ENCODE measurements around the gene COX5A. TPM values are rescaled to one million over a fixed set of nuclear protein-coding genes. Genes with fewer than 3 reads are reported as not detected.
A peak's percentile ranks its signal among the peaks of the same experiment; 100 is the strongest.
"Not testable (repeated sequence)": the region's sequence is repeated elsewhere in the genome, so short reads cannot be mapped to it uniquely, and the experiment has no call there.

The COX5A gene
- total and polyA plus RNA-seq, 5 donors from 2014 or later: 91.8 to 512 (median 426) TPM

GRCh38 chr15:74896316-74896715, 41.6 kb downstream of the COX5A start:
- H3K4me3 ChIP-seq (ENCODE audit: low read depth, low read length): no peak overlapping the region
- ATAC-seq (ENCODE audit: low read depth in 2 of 2) (no peak), DNase-seq (no peak)
- Mint-ChIP-seq H3K4me1 (peaks cover 8 to 64% (median 20%) of the 10 kb centered on the region in 4 donors), H3K27ac (peak overlapping the region in 1 of 3 donors; percentile 82), H3K36me3 (peaks cover 29% of the 10 kb centered on the region), H3K9me3 (no peaks in the 10 kb centered on the region), H3K4me3 (no peak overlapping the region), H3K27me3 (no peaks in the 10 kb centered on the region)
- H3K27ac ChIP-seq (ENCODE audit: insufficient read depth, low read length, poor library complexity, severe bottlenecking): peak overlapping the region; percentile 52
- peaks cover 39% of the 10 kb centered on the region for H3K36me3 ChIP-seq (ENCODE audit: control insufficient read depth, insufficient read depth, low read length)
- H3K9me3 ChIP-seq (ENCODE audit: control insufficient read depth in 2 of 2, low read length in 2 of 2): no peaks in the 10 kb centered on the region
- no peaks in the 10 kb centered on the region for H3K27me3 ChIP-seq (ENCODE audit: control insufficient read depth, insufficient read depth, low read length)
- peaks cover 35% of the 10 kb centered on the region for H3K4me1 ChIP-seq (ENCODE audit: control insufficient read depth, insufficient read depth, low read length, poor library complexity, severe bottlenecking)

- Histone ChIP-seq H3K9me3 (ENCODE audit: control insufficient read depth in 2 of 2, low read length in 2 of 2) (no peaks in the 10 kb centered on the region), H3K4me3 (ENCODE audit: low read depth, low read length) (no peak overlapping the region), H3K36me3 (ENCODE audit: control insufficient read depth, insufficient read depth, low read length) (peaks cover 39% of the 10 kb centered on the region), H3K27ac (ENCODE audit: insufficient read depth, low read length, poor library complexity, severe bottlenecking) (peak overlapping the region; percentile 52), H3K4me1 (ENCODE audit: control insufficient read depth, insufficient read depth, low read length, poor library complexity, severe bottlenecking) (peaks cover 35% of the 10 kb centered on the region), H3K27me3 (ENCODE audit: control insufficient read depth, insufficient read depth, low read length) (no peaks in the 10 kb centered on the region)
- DNase-seq (no peak), ATAC-seq (ENCODE audit: low read depth in 2 of 2) (no peak)
- peaks cover 28% of the 10 kb centered on the region for H3K36me3 Mint-ChIP-seq
- peaks cover 8 to 64% (median 23%) of the 10 kb centered on the region in 4 donors for H3K4me1 Mint-ChIP-seq
- H3K9me3 Mint-ChIP-seq: no peaks in the 10 kb centered on the region
- H3K27me3 Mint-ChIP-seq: no peaks in the 10 kb centered on the region
- peak overlapping the region; percentile 46 to 75 (median 63) for H3K27ac Mint-ChIP-seq
- H3K4me3 Mint-ChIP-seq: peak overlapping the region in 1 of 4 donors; percentile 54
These were observed 42.0 kb downstream of the COX5A start for GRCh38 chr15:74895830-74896229.

DNA sequence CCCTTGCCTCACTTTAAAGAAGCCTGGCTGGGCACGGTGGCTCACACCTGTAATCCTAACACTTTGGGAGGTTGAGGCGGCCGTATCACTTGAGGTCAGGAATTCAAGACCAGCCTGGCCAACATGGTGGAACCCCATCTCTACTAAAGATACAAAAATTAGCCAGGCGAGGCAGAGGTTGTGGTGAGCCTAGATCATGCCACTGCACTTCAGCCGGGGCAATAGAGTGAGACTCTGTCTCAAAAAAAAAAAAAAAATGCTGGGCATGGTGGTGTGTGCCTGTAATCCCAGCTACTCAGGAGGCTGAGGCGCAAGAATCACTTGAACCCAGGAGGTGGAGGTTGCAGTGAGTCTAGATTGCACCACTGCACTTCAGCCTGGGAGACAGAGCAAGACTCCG, 43.5 kb downstream of the COX5A start:
- H3K4me3 ChIP-seq (ENCODE audit: low read depth, low read length); H3K9me3 ChIP-seq (ENCODE audit: control insufficient read depth in 2 of 2, low read length in 2 of 2); H3K9me3 Mint-ChIP-seq; H3K27me3 ChIP-seq (ENCODE audit: control insufficient read depth, insufficient read depth, low read length); ATAC-seq (ENCODE audit: low read depth in 2 of 2); DNase-seq; H3K27me3 Mint-ChIP-seq: not testable (repeated sequence)
- Mint-ChIP-seq H3K4me1 (peaks cover 18 to 71% (median 32%) of the 10 kb centered on the region in 4 donors), H3K36me3 (peaks cover 25% of the 10 kb centered on the region), H3K4me3 (peak overlapping the region in 2 of 4 donors; percentile 16 to 84), H3K27ac (peak overlapping the region in 1 of 3 donors; percentile 92)
- Histone ChIP-seq H3K4me1 (ENCODE audit: control insufficient read depth, insufficient read depth, low read length, poor library complexity, severe bottlenecking) (peaks cover 48% of the 10 kb centered on the region), H3K27ac (ENCODE audit: insufficient read depth, low read length, poor library complexity, severe bottlenecking) (peak overlapping the region; percentile 65), H3K36me3 (ENCODE audit: control insufficient read depth, insufficient read depth, low read length) (peaks cover 28% of the 10 kb centered on the region)

DNA sequence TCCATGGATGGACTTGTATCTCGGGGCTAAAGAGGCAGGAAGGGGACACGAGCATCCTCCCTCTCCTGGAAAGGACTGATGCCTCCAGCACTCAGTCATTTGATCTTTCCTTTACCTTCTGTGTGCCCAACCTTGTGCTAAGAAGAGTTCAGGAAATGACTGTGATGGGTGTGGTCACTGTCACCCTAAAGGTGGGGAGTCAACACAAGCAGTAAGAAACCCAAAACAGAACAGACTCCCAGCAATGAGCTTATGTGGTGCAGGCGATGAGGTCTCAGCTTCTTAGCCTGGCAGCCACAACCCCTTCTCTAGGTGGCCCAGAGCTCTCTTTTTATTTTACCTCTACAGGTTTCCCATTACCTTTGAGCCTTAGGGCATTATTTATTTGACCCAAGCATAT, 44.2 kb downstream of the COX5A start:
- no peaks in the 10 kb centered on the region for H3K27me3 ChIP-seq (ENCODE audit: control insufficient read depth, insufficient read depth, low read length)
- DNase-seq (peak; percentile 15 to 95 (median 76)), ATAC-seq (ENCODE audit: low read depth in 2 of 2) (peak; percentile 78)
- no peaks in the 10 kb centered on the region for H3K9me3 Mint-ChIP-seq
- peak overlapping the region; percentile 84 to 93 (median 88) for H3K4me3 Mint-ChIP-seq
- peaks cover 25% of the 10 kb centered on the region for H3K36me3 Mint-ChIP-seq
- peak overlapping the region; percentile 92 to 100 (median 100) for H3K27ac Mint-ChIP-seq
- peaks cover 19 to 74% (median 36%) of the 10 kb centered on the region in 4 donors for H3K4me1 Mint-ChIP-seq
- peak overlapping the region; percentile 65 for H3K27ac ChIP-seq (ENCODE audit: insufficient read depth, low read length, poor library complexity, severe bottlenecking)
- H3K4me3 ChIP-seq (ENCODE audit: low read depth, low read length): peak overlapping the region; percentile 58
- no peaks in the 10 kb centered on the region for H3K9me3 ChIP-seq (ENCODE audit: control insufficient read depth in 2 of 2, low read length in 2 of 2)
- H3K36me3 ChIP-seq (ENCODE audit: control insufficient read depth, insufficient read depth, low read length): peaks cover 22% of the 10 kb centered on the region
- peaks cover 54% of the 10 kb centered on the region for H3K4me1 ChIP-seq (ENCODE audit: control insufficient read depth, insufficient read depth, low read length, poor library complexity, severe bottlenecking)
- H3K27me3 Mint-ChIP-seq: peaks cover 4% of the 10 kb centered on the region

DNA sequence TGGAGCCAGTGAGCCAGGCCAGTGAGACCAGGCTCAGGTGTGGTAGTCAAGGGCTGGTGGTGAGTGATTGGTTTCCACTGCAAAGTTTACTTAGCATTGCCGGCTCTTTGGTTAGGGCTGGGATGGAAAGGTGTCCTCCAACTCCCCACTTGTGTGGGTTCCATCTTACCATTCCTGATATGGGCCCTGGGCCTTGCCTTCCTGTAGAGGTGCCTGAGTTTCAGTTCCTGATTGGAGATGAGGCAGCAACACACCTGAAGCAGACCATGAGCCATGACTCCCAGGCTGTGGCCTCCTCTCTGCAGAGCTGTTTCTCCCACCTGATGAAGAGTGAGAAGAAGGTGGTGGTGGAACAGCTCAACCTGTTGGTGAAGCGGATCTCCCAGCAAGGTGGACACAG, 44.9 kb downstream of the COX5A start:
- peaks cover 55% of the 10 kb centered on the region for H3K4me1 ChIP-seq (ENCODE audit: control insufficient read depth, insufficient read depth, low read length, poor library complexity, severe bottlenecking)
- Mint-ChIP-seq H3K27me3 (peaks cover 4% of the 10 kb centered on the region), H3K4me3 (peak overlapping the region; percentile 84 to 93 (median 88)), H3K27ac (peak overlapping the region; percentile 92 to 100 (median 100)), H3K36me3 (peaks cover 25% of the 10 kb centered on the region), H3K9me3 (no peaks in the 10 kb centered on the region), H3K4me1 (peaks cover 19 to 75% (median 36%) of the 10 kb centered on the region in 4 donors)
- no peak for ATAC-seq (ENCODE audit: low read depth in 2 of 2)
- H3K36me3 ChIP-seq (ENCODE audit: control insufficient read depth, insufficient read depth, low read length): peaks cover 19% of the 10 kb centered on the region
- DNase-seq: no peak
- peak overlapping the region; percentile 65 for H3K27ac ChIP-seq (ENCODE audit: insufficient read depth, low read length, poor library complexity, severe bottlenecking)
- peak overlapping the region; percentile 58 for H3K4me3 ChIP-seq (ENCODE audit: low read depth, low read length)
- no peaks in the 10 kb centered on the region for H3K9me3 ChIP-seq (ENCODE audit: control insufficient read depth in 2 of 2, low read length in 2 of 2)
- no peaks in the 10 kb centered on the region for H3K27me3 ChIP-seq (ENCODE audit: control insufficient read depth, insufficient read depth, low read length)

- H3K4me1 Mint-ChIP-seq: peaks cover 19 to 70% (median 36%) of the 10 kb centered on the region in 4 donors
- no peaks in the 10 kb centered on the region for H3K9me3 Mint-ChIP-seq
- H3K36me3 Mint-ChIP-seq: peaks cover 25% of the 10 kb centered on the region
- Histone ChIP-seq H3K9me3 (ENCODE audit: control insufficient read depth in 2 of 2, low read length in 2 of 2) (no peaks in the 10 kb centered on the region), H3K4me3 (ENCODE audit: low read depth, low read length) (no peak overlapping the region), H3K27me3 (ENCODE audit: control insufficient read depth, insufficient read depth, low read length) (no peaks in the 10 kb centered on the region), H3K4me1 (ENCODE audit: control insufficient read depth, insufficient read depth, low read length, poor library complexity, severe bottlenecking) (peaks cover 55% of the 10 kb centered on the region), H3K36me3 (ENCODE audit: control insufficient read depth, insufficient read depth, low read length) (peaks cover 13% of the 10 kb centered on the region), H3K27ac (ENCODE audit: insufficient read depth, low read length, poor library complexity, severe bottlenecking) (no peak overlapping the region)
- H3K4me3 Mint-ChIP-seq: peak overlapping the region; percentile 74 to 90 (median 84)
- peak overlapping the region; percentile 92 to 100 (median 100) for H3K27ac Mint-ChIP-seq
- DNase-seq (no peak), ATAC-seq (ENCODE audit: low read depth in 2 of 2) (no peak)
- peaks cover 4% of the 10 kb centered on the region for H3K27me3 Mint-ChIP-seq
These were observed 45.6 kb downstream of the COX5A start for GRCh38 chr15:74892313-74892712.

- H3K27ac Mint-ChIP-seq: peak overlapping the region; percentile 20 to 92 (median 20)
- peak overlapping the region; percentile 74 to 91 (median 87) for H3K4me3 Mint-ChIP-seq
These were observed 46.4 kb downstream of the COX5A start for GRCh38 chr15:74891469-74891868.

GRCh38 chr15:74890665-74890960, 47.3 kb downstream of the COX5A start:
- Histone ChIP-seq H3K9me3 (ENCODE audit: control insufficient read depth in 2 of 2, low read length in 2 of 2) (no peaks in the 10 kb centered on the region), H3K4me1 (ENCODE audit: control insufficient read depth, insufficient read depth, low read length, poor library complexity, severe bottlenecking) (peaks cover 55% of the 10 kb centered on the region), H3K27me3 (ENCODE audit: control insufficient read depth, insufficient read depth, low read length) (no peaks in the 10 kb centered on the region), H3K4me3 (ENCODE audit: low read depth, low read length) (peak overlapping the region; percentile 78), H3K36me3 (ENCODE audit: control insufficient read depth, insufficient read depth, low read length) (peaks cover 3% of the 10 kb centered on the region), H3K27ac (ENCODE audit: insufficient read depth, low read length, poor library complexity, severe bottlenecking) (peak overlapping the region; percentile 81)
- peak overlapping the region; percentile 84 to 94 (median 90) for H3K4me3 Mint-ChIP-seq
- peaks cover 21% of the 10 kb centered on the region for H3K36me3 Mint-ChIP-seq
- no peaks in the 10 kb centered on the region for H3K9me3 Mint-ChIP-seq
- H3K27ac Mint-ChIP-seq: peak overlapping the region; percentile 92 to 97 (median 94)
- ATAC-seq (ENCODE audit: low read depth in 2 of 2) (no peak), DNase-seq (no peak)
- peaks cover 19 to 64% (median 35%) of the 10 kb centered on the region in 4 donors for H3K4me1 Mint-ChIP-seq
- peaks cover 4% of the 10 kb centered on the region for H3K27me3 Mint-ChIP-seq

More at GRCh38 chr15:74891469-74891868, 46.4 kb downstream of the COX5A start:
- no peak overlapping the region for H3K27ac ChIP-seq (ENCODE audit: insufficient read depth, low read length, poor library complexity, severe bottlenecking)
- peaks cover 21% of the 10 kb centered on the region for H3K36me3 Mint-ChIP-seq
- H3K27me3 ChIP-seq (ENCODE audit: control insufficient read depth, insufficient read depth, low read length): no peaks in the 10 kb centered on the region
- peaks cover 19 to 65% (median 36%) of the 10 kb centered on the region in 4 donors for H3K4me1 Mint-ChIP-seq
- peaks cover 6% of the 10 kb centered on the region for H3K36me3 ChIP-seq (ENCODE audit: control insufficient read depth, insufficient read depth, low read length)
- ATAC-seq (ENCODE audit: low read depth in 2 of 2): no peak
- no peak overlapping the region for H3K4me3 ChIP-seq (ENCODE audit: low read depth, low read length)
- no peak for DNase-seq
- no peaks in the 10 kb centered on the region for H3K9me3 Mint-ChIP-seq
- peaks cover 55% of the 10 kb centered on the region for H3K4me1 ChIP-seq (ENCODE audit: control insufficient read depth, insufficient read depth, low read length, poor library complexity, severe bottlenecking)
- H3K9me3 ChIP-seq (ENCODE audit: control insufficient read depth in 2 of 2, low read length in 2 of 2): no peaks in the 10 kb centered on the region
- H3K27me3 Mint-ChIP-seq: peaks cover 4% of the 10 kb centered on the region

All from CD4-positive, CD25-positive, alpha-beta regulatory T cell (primary cell).